Ascending aorta (tissue), 2 donors: Measurements from ENCODE around the gene NT5C2. TPM values are rescaled to one million over a fixed set of nuclear protein-coding genes. Genes with fewer than 3 reads are reported as not detected.

ENCODE experiments used
- DNase-seq, 2 donors: peaks; one replicate each; pipeline ENCODE4 v3.0.0-alpha.2; 2019; ENCODE audit warnings: low spot score in 2 of 2
- H3K27ac ChIP-seq, 2 donors: fragments of 200-600 bp; sonication (generic); one replicate each; pipeline ENCODE4 v1.5.1; 2016 to 2017; ENCODE audit warnings: mild to moderate bottlenecking in 1 of 2
- H3K27me3 ChIP-seq: fragments of 200-600 bp; sonication (generic); one replicate; pipeline ENCODE4 v1.5.1; 2017
- H3K36me3 ChIP-seq, 2 donors: fragments of 200-600 bp; sonication (generic); one replicate each; pipeline ENCODE4 v1.5.1; 2016
- H3K4me1 ChIP-seq, 2 donors: fragments of 200-600 bp; sonication (generic); one replicate each; pipeline ENCODE4 v1.5.1; 2016 to 2017; ENCODE audit warnings: mild to moderate bottlenecking in 1 of 2
- H3K4me3 ChIP-seq, 2 donors: fragments of 200-600 bp; sonication (generic); one replicate each; pipeline ENCODE4 v1.5.1; 2016 to 2017; ENCODE audit warnings: mild to moderate bottlenecking in 1 of 2
- H3K9me3 ChIP-seq, 2 donors: fragments of 200-600 bp; sonication (generic); one replicate each; pipeline ENCODE4 v1.5.1; 2016
- CTCF ChIP-seq, 3 experiments: fragments of 200-600 bp in 2 of 3; fragments of 450-650 bp in 1 of 3; sonication (generic) in 2 of 3; IDR thresholded peaks; one replicate each; pipeline ENCODE4 v1.5.1; 2016 to 2019; ENCODE audit warnings: antibody characterized with exemption in 3 of 3, mild to moderate bottlenecking in 1 of 3, moderate library complexity in 1 of 3
- intact Hi-C: fragments of 100-400 bp; cut with DNase I; formaldehyde crosslinking; loops from one replicate; pipeline ENCODE4 v1.15.1; 2023
- total RNA-seq: library from RNA; depleted of rRNA; stranded (reverse); fragments of >200 nt; gene quantifications from one replicate; pipeline ENCODE4 v1.1.0, GENCODE V29; 2016

NT5C2 gene
- total RNA-seq, 1 donor from 2014 or later: 25.9 TPM

- Histone ChIP-seq H3K4me3 (peak overlapping the region in 1 of 2 donors; percentile 8), H3K4me1 (peaks cover 0 to 11% of the 10 kb centered on the region in 2 donors), H3K9me3 (no peaks in the 10 kb centered on the region), H3K27ac (peak overlapping the region; percentile 59 to 71), H3K27me3 (no peaks in the 10 kb centered on the region), H3K36me3 (peaks cover 11 to 33% of the 10 kb centered on the region in 2 donors)
- no peak for TF ChIP-seq CTCF (IDR thresholded peaks at IDR 0.05)
- intact Hi-C loops: loop anchor here (5.0 kb wide), 1 partner anchor 165 kb away; no protein-coding TSS in a partner anchor
- no peak for DNase-seq
Measured at GRCh38 chr10:103077491-103078308, 115.4 kb downstream of the NT5C2 start.

DNA sequence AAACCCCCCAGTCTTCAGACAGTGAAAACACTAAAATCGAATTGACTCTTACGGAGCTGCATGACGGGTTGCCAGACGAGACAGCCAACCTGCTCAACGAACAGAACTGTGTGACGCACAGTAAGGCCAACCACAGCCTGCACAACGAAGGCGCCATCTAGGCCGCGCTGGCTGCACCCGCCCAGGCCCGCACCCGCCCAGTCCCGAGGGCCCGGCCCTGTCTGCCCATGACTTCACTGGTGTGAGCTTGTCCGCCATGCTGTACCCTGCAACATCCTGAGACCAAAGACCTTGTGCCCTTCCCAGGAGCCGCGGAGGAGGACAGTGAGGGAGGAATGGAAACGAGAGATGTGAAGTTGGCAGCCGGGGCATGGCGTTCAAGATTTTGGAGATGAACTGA is 116.1 kb downstream of the NT5C2 start:
- peak overlapping the region in 1 of 2 donors; percentile 9 for H3K27ac ChIP-seq
- intact Hi-C loops: loop anchor here (5.0 kb wide), 1 partner anchor 165 kb away; no protein-coding TSS in a partner anchor
- no peaks in the 10 kb centered on the region for H3K27me3 ChIP-seq
- peaks cover 11 to 29% of the 10 kb centered on the region in 2 donors for H3K36me3 ChIP-seq
- no peak for DNase-seq
- no peaks in the 10 kb centered on the region for H3K9me3 ChIP-seq
- no peak for TF ChIP-seq CTCF (IDR thresholded peaks at IDR 0.05)
- H3K4me3 ChIP-seq: no peak overlapping the region
- peaks cover 0 to 11% of the 10 kb centered on the region in 2 donors for H3K4me1 ChIP-seq

DNA sequence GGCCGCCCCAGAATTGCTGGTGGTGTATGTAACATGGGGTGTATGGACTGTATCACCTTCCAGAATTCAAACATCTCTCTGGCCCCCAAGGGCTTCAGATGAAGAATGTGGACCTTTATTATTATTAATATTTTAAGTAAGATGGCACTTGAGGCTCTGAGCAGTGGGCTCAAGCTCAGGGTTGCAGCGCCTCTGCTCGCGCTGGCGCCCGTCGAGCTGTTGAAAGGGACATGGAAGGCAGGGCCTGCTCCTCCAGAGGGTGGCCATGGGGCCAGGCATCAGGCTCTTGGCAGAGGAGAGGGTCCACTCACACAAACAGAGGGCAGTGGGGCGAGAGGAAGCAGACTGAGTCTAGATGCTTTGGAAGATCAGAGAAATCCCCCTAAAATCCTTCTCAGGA is 120.2 kb downstream of the NT5C2 start:
- Histone ChIP-seq H3K4me3 (no peak overlapping the region), H3K36me3 (peaks cover 11 to 33% of the 10 kb centered on the region in 2 donors), H3K9me3 (no peaks in the 10 kb centered on the region), H3K27me3 (no peaks in the 10 kb centered on the region), H3K27ac (no peak overlapping the region), H3K4me1 (peaks cover 0 to 1% of the 10 kb centered on the region in 2 donors)
- TF ChIP-seq CTCF (IDR thresholded peaks at IDR 0.05): no peak
- intact Hi-C loops: loop anchor here (5.0 kb wide), 1 partner anchor 346 kb away; no protein-coding TSS in a partner anchor
- DNase-seq: peak in 1 of 2 donors; percentile 24

- Histone ChIP-seq H3K4me3 (no peak overlapping the region), H3K9me3 (no peaks in the 10 kb centered on the region), H3K27me3 (no peaks in the 10 kb centered on the region), H3K27ac (no peak overlapping the region), H3K4me1 (no peaks in the 10 kb centered on the region), H3K36me3 (peaks cover 11 to 32% of the 10 kb centered on the region in 2 donors)
- DNase-seq: peak in 1 of 2 donors; percentile 55
- intact Hi-C loops: loop anchor here (5.0 kb wide), 1 partner anchor 345 kb away; no protein-coding TSS in a partner anchor
- no peak for TF ChIP-seq CTCF (IDR thresholded peaks at IDR 0.05)
Measured at GRCh38 chr10:103072276-103072675, 120.8 kb downstream of the NT5C2 start.

DNA sequence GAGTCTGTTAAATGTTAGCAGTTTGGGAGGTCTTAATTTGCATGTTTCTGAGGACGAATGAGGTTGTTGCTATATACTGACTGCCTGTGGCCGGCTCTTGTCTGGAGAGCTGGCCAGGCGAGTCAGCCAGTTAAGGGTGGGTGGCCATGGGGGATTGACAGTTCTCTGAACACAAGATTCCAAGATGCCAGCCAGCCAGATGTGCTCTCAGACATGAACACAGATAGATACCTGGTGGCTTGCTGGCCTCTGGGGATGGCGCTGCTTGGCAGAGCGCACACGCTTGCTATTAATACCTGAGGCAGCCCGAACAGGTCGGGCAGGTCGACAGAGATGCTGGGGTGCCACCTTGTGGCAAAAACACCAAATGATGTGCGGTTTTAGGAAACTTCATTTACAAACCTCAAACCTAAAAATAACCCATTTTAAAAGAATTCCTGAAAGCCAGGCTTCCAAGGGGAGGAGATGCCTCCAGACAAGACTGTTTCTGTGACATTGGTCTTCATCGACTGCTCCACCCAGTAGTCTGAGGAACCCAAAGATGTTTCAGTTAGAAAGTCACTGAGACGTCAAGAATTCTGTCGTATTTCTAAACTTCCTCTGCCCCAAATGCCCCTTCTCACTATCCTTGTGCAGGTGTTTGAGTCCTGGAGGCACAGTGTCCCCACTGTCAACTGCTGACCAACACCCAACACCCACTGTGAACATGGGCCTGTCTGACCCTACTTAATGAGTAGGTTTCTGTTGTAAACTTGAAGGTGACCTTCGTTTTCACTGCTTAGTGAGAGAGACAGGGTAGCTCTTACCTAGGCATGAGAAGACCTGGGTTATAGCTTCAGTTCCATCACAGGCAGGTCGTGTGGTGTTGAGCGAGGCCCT is 123.4 kb downstream of the NT5C2 start:
- intact Hi-C loops: loop anchor here (1.0 to 5.0 kb wide), 4 partner anchors 152 to 342 kb away; partner anchors contain the start of genes CYP17A1 and RPEL1
- DNase-seq: peak in 1 of 2 donors; percentile 82
- Histone ChIP-seq H3K27me3 (no peaks in the 10 kb centered on the region), H3K9me3 (no peaks in the 10 kb centered on the region), H3K36me3 (peaks cover 0 to 15% of the 10 kb centered on the region in 2 donors), H3K4me3 (no peak overlapping the region), H3K4me1 (no peaks in the 10 kb centered on the region), H3K27ac (peak overlapping the region in 1 of 2 donors; percentile 47)
- peak; percentile 66 to 80 (median 75) for TF ChIP-seq CTCF (IDR thresholded peaks at IDR 0.05)
